HG02623 (cell line): ENCODE measurements around the gene RIPOR2.
"Not testable (repeated sequence)": the region's sequence is repeated elsewhere in the genome, so short reads cannot be mapped to it uniquely, and the experiment has no call there.

ENCODE experiments used
- ATAC-seq: cut with Tn5 transposase; IDR thresholded peaks from one replicate; pipeline ENCODE4 v1.9.1; 2021; ENCODE audit warnings: moderate library complexity; ENCODE audit not compliant: unreplicated experiment

RIPOR2 gene

DNA sequence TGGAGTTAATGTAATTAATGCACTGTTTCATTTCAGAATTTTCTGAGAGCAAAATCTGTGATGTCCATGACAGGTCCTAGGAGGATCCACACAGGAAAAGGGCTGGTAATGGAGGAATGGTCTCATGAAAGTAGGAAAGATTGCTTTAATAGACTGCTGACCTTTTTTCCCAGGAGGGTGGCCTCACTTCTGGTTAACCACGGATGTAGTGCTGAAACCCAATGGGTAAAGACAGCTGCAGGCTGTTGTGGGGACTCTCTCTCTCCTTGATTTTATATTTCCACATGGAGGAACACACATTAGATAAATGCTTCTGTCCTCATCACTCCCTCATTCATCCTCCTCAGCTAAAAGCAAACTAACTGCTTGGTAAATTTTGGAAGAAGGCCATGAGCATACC is 23.6 kb upstream of the RIPOR2 start:
- no peak for ATAC-seq

DNA sequence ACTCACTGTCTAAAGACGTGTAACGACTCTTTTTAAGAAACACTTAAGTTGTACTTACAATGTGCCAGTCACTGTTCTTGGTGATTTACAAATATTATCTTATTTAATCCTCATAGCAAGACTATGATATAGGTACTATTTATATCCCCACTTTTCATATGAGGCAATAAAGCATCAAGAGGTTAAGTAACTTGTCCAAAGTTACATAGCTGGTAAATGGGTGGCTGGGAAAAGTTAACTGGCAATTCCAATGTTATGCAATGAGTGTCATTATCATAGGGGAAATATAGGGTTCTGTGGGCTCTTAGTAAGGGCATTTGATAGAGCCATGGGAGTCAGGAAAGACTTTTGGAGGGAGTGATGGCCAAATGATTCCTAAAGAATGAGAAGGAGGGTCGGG is 21.4 kb upstream of the RIPOR2 start:
- no peak for ATAC-seq

DNA sequence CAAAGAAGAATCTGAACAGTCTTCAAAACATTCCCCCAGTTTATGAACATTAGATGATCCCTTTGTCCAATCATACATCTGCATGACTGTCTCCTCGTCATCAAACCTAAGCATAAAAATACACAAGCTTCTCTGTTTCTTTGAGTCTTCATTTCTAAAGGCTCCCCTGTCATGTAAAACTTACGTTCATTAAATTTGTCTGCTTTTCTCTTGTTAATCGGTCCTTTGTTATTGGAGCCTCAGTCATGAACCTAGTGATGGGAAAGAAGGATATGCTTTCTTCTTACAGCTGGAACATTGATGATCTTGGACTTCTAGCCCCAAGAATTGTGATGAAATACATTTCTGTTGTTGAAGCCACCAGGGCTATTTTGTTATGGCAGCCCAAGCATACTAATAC is 18.0 kb upstream of the RIPOR2 start:
- ATAC-seq, result no peak

DNA sequence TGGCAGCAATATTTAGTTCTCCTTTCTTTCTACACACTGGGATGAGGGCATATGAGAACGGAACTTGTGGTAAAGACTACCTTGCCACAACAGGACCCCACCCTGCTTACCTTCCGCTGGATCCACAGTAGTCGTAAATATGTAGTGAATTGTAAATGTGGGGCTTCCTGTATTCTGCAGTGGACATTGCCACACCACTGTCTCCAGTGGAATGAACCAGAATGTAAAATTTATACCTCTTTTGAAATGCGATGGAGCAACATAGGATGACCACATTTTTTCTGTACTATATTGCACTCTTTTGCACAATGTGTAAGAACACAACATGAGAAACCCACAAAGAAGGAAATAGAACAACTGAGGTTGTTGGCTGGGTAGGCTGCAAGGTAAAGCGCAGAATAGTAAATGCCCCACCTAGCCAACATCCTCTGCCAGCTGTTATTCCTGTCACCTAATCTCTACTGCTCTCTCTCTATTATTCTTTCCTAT is 16.1 kb upstream of the RIPOR2 start:
- no peak for ATAC-seq

DNA sequence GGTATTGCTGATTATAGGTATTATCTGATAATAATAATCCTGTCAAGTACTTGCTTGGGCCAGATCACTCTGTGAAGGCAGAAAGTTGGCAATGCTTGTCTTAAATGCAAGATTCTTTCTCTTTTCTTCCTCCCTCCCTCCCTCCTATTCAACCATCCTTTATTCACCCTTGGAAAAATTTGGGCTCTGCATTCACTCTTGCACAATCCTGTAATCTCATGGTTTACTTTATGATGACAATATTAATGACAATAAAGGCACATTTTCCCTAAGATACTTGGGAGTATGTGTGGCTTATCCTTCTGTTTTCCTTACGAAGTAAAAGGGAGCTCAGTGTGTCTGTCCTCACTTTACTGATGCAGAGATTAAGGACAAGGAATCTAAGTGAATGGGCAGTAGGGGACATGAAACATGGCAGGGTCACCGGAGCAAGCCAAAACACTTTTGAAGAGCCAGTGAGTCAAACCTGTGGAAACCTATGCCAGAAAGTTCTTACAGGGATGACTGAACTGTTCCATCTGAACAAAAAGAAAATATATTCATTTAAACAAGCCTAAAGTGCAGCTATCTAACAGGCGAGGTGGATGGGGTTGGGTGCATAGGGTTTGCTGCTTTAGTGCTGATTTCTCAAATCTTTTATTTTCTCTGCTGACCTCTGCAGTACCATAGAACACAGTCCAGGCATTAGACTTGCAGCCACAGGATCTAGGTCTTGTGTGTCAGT is 14.6 kb upstream of the RIPOR2 start:
- no peak for ATAC-seq

GRCh38 chr6:24949020-24949569 is 13.3 kb upstream of the RIPOR2 start:
- ATAC-seq, result peak; percentile 87

GRCh38 chr6:24948261-24948660 is 12.5 kb upstream of the RIPOR2 start:
- not testable (repeated sequence) for ATAC-seq

- no peak for ATAC-seq
Observed at GRCh38 chr6:24947636-24948035, 11.9 kb upstream of the RIPOR2 start.

DNA sequence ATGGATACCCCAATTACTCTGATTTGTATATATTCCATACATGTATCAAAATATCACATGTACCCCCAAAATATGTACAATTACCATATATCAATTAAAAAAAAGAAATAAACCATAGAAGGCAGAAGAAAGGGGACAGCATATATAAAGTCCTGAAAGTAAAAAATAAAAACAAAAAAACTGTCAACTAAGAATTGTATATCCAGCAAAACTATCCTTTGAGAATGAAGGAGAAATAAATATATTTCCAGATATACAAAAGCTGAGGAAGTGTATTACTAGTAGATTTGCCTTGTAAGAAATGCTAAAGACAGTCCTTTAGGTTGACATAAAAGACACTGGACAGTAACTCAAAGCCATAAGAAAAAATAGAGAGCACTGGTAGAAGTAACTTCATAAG is 9.3 kb upstream of the RIPOR2 start:
- ATAC-seq, result no peak

GRCh38 chr6:24943774-24944173 is 8.0 kb upstream of the RIPOR2 start:
- ATAC-seq, result no peak

GRCh38 chr6:24940311-24940917 is 4.7 kb upstream of the RIPOR2 start:
- ATAC-seq, result no peak

DNA sequence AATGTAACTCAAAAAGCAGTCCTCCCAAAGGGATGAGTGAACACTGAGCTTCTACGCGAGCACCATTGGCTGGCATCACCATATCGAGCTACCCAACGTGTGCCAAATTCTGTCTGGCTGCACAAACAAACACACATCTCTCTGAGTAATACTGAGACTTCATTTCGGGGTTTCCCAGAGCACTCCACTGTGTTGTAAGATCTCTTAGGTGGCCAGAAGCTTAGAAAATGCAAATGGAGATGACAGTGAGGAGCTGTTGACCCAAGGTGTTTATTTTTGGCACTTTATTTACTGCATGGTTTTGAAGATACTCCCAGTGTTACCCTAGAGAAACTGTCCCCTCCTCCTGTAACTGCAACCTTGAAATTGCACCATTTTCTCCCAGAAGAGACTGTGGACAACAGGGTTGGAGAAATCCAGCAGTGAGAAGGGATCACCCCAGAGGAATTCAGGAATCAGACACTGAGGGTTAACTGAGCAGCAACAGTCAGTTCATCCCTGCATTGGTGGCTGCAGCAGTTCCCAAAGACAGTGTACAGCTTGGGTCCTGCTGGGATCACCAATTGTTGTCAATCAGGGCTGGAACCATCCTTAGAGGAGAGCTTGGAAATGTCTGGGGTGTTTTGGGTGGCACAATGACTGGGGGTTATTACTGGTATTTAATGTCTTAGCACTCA is 1.0 kb upstream of the RIPOR2 start:
- ATAC-seq, result peak; percentile 58

DNA sequence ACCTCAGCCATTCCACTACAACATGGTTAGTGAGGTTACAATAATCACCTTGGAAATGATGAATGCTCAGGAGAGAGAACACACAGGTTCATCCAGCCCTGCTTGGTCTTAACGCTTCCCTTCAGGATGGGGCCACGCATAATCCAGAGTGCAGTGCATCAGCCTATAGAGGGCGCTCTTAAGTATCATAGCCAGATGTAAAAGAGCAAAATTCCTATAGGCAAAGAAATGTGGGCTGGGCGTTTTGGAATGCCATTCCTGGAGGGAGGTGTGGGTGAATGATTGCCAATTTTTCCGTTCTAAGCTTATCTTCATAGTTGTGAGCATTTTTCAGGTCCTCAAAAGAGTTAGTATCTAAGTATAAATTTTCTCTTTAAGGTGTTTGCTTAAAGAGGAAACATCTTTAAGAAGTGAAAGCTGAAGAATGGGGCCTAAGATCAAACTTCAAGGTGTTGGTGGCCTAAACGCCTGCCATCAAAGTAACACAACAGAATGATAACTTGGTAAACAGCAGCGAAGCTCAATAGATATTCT is 1.8 kb downstream of the RIPOR2 start:
- ATAC-seq, result no peak

DNA sequence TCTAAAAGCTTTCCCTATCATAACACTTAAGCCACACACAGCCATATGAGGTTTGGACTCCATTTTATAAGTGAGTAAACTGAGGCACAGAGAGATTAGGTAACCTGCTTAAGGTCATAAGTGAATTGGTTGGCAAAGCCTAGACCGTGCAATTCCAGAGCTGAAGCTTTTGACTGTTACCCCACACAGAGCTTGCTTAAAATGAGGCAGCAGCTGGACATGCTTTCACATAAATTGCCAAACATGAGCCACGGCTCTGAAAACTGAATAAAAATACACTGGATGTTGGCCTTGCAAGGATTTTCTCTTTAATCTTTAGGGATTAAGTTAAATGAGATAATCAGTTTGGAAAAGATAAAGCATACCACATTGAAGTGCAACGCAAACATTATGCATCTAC is 2.5 kb downstream of the RIPOR2 start:
- ATAC-seq, result no peak

- no peak for ATAC-seq
Observed at GRCh38 chr6:24932832-24933231, 2.9 kb downstream of the RIPOR2 start.

- ATAC-seq, result no peak
Observed at GRCh38 chr6:24931718-24932691, 3.8 kb downstream of the RIPOR2 start.

DNA sequence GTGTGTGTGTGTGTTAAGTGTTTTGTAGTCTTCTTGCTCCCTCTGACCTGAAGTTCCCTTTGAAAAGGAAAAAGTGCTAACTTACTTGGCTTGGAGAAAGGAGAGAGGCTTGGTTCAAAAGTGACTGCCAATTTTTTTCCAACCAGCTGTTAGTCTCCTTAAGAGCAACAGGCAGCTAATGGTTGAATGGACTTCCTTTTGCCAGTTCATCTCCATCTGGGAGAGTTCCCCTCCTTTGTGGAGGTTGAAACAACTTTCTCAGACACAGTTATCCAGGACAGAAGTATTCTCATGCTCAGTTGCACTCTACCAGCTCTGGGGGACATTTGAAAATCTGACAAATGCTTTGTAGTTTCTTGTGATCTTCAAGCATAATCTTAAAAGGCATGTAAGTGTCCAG is 4.5 kb downstream of the RIPOR2 start:
- ATAC-seq, result no peak

- no peak for ATAC-seq
Observed at GRCh38 chr6:24930431-24930871, 5.3 kb downstream of the RIPOR2 start.

DNA sequence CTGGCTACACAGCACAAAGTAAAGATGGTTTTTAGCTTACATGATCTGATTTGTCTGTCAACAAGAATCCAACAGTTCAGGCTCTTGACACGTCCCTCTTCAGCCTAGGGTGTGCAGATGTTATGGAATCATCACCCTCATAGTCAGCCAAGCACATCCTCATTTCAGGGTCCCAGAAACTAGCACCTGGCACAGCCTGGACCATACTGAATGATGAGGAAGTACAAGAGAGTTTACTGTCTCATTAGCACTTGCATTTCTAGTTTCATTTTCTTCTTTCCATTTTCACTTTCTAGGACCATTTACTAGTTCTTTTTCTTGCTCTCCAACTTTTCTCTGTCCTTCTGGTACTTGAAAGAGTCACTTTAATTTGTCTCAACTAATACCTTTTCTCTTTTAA is 6.5 kb downstream of the RIPOR2 start:
- peak; percentile 34 for ATAC-seq

GRCh38 chr6:24927985-24928745 is 7.6 kb downstream of the RIPOR2 start:
- ATAC-seq, result no peak
